HG02642 (cell line): ENCODE results near the gene UNC79.
"Not testable (repeated sequence)": the region's sequence is repeated elsewhere in the genome, so short reads cannot be mapped to it uniquely, and the experiment has no call there.

ENCODE experiments used
- ATAC-seq: cut with Tn5 transposase; IDR thresholded peaks from one replicate; pipeline ENCODE4 v1.9.1; 2021; ENCODE audit warnings: mild to moderate bottlenecking; ENCODE audit not compliant: unreplicated experiment, poor library complexity

UNC79 gene

GRCh38 chr14:93430315-93431035 is at the start of gene UNC79:
Gene UNC79 (plus strand): TSS chr14:93430939. CDS start chr14:93431030, 91 bp downstream.
- ATAC-seq, result no peak

- peak; percentile 48 for ATAC-seq
Observed at GRCh38 chr14:93381644-93382043, 49.1 kb upstream of the UNC79 start.

GRCh38 chr14:93384256-93384655 is 46.5 kb upstream of the UNC79 start:
- not testable (repeated sequence) for ATAC-seq

GRCh38 chr14:93395231-93395630 is 35.5 kb upstream of the UNC79 start:
- no peak for ATAC-seq

- no peak for ATAC-seq
Observed at GRCh38 chr14:93396456-93396855, 34.3 kb upstream of the UNC79 start.

GRCh38 chr14:93398491-93398890 is 32.2 kb upstream of the UNC79 start:
- no peak for ATAC-seq

- no peak for ATAC-seq
Observed at GRCh38 chr14:93402951-93403350, 27.8 kb upstream of the UNC79 start.

- no peak for ATAC-seq
Observed at GRCh38 chr14:93410021-93410420, 20.7 kb upstream of the UNC79 start.

- ATAC-seq, result no peak
Observed at GRCh38 chr14:93410893-93411292, 19.8 kb upstream of the UNC79 start.

- not testable (repeated sequence) for ATAC-seq
Observed at GRCh38 chr14:93425136-93425535, 5.6 kb upstream of the UNC79 start.

- ATAC-seq, result no peak
Observed at GRCh38 chr14:93426750-93427149, 4.0 kb upstream of the UNC79 start.

- ATAC-seq, result no peak
Observed at GRCh38 chr14:93431036-93431670, 414 bp downstream of the UNC79 start.

GRCh38 chr14:93454224-93454623 is 23.5 kb downstream of the UNC79 start:
- ATAC-seq, result no peak

- ATAC-seq, result no peak
Observed at GRCh38 chr14:93456356-93456755, 25.6 kb downstream of the UNC79 start.

GRCh38 chr14:93458234-93458633 is 27.5 kb downstream of the UNC79 start:
- no peak for ATAC-seq

GRCh38 chr14:93462479-93462878 is 31.7 kb downstream of the UNC79 start:
- no peak for ATAC-seq

- ATAC-seq, result no peak
Observed at GRCh38 chr14:93464271-93464670, 33.5 kb downstream of the UNC79 start.

GRCh38 chr14:93475471-93475870 is 44.7 kb downstream of the UNC79 start:
- ATAC-seq, result no peak

GRCh38 chr14:93476305-93476704 is 45.6 kb downstream of the UNC79 start:
- no peak for ATAC-seq

- ATAC-seq, result not testable (repeated sequence)
Observed at GRCh38 chr14:93479074-93479473, 48.3 kb downstream of the UNC79 start.

- ATAC-seq, result no peak
Observed at GRCh38 chr14:93480867-93481266, 50.1 kb downstream of the UNC79 start.

- no peak for ATAC-seq
Observed at GRCh38 chr14:93481758-93482157, 51.0 kb downstream of the UNC79 start.
